BLaER1 treated with 17β-estradiol and CSF1 and Interleukin-3, amounts not matched to agents 10 nM and 100 nM (cell line): Measurements from ENCODE around the gene REL.
"Not testable (repeated sequence)": the region's sequence is repeated elsewhere in the genome, so short reads cannot be mapped to it uniquely, and the experiment has no call there.

Experiments used
- H3K27ac ChIP-seq, 11 experiments: shearing (Covaris generic); formaldehyde crosslinking; 2 replicates each; pipeline ENCODE4 v1.8.1; 2022
- H3K27me3 ChIP-seq, 11 experiments: shearing (Covaris generic); formaldehyde crosslinking; 2 replicates each; pipeline ENCODE4 v1.8.1; 2022
- H3K36me3 ChIP-seq, 11 experiments: shearing (Covaris generic); formaldehyde crosslinking; 2 replicates each; pipeline ENCODE4 v1.8.1; 2022
- H3K4me1 ChIP-seq, 10 experiments: shearing (Covaris generic); formaldehyde crosslinking; 2 replicates each; pipeline ENCODE4 v1.8.1; 2022
- H3K4me2 ChIP-seq, 11 experiments: shearing (Covaris generic); formaldehyde crosslinking; 2 replicates each; pipeline ENCODE4 v1.8.1; 2022
- H3K4me3 ChIP-seq, 10 experiments: shearing (Covaris generic); formaldehyde crosslinking; 2 replicates each; pipeline ENCODE4 v1.8.1; 2022
- H3K9ac ChIP-seq, 11 experiments: shearing (Covaris generic); formaldehyde crosslinking; 2 replicates each; pipeline ENCODE4 v1.8.1; 2022
- H3K9me3 ChIP-seq, 11 experiments: shearing (Covaris generic); formaldehyde crosslinking; replicated peaks in 1 of 11; 2 replicates each; pipeline ENCODE4 v1.8.1; 2022
- H4K20me1 ChIP-seq, 11 experiments: shearing (Covaris generic); formaldehyde crosslinking; 2 replicates each; pipeline ENCODE4 v1.8.1; 2022
- Cebpa-rat ChIP-seq, 11 experiments: shearing (Covaris generic); IDR thresholded peaks; 2 replicates each; pipeline ENCODE4 v1.8.1; 2022

The REL gene

GRCh38 chr2:60861736-60862135 lies 19.6 kb upstream of the REL start:
- Histone ChIP-seq H3K9me3 (peaks cover 21 to 45% (median 35%) of the 10 kb centered on the region in 11 experiments), H3K4me2 (peak overlapping the region in 5 of 11 experiments; percentile 40 to 76 (median 71); a peak in 10 of 22 replicates), H3K9ac (no peak overlapping the region), H3K27ac (peak overlapping the region in 3 of 11 experiments; percentile 10 to 46 (median 39); a peak in 2 of 22 replicates), H3K4me1 (peaks cover 0 to 42% (median 9%) of the 10 kb centered on the region in 10 experiments; a peak in 11 of 20 replicates), H3K27me3 (no peaks in the 10 kb centered on the region), H3K36me3 (peaks cover 0 to 16% (median 0%) of the 10 kb centered on the region in 11 experiments; a peak in 6 of 22 replicates), H4K20me1 (no peaks in the 10 kb centered on the region), H3K4me3 (no peak overlapping the region; a peak in 1 of 20 replicates)
- no peak for TF ChIP-seq Cebpa-rat (IDR thresholded peaks at IDR 0.05)

- peaks cover 6 to 47% (median 18%) of the 10 kb centered on the region in 10 experiments for H3K4me1 ChIP-seq
- peaks cover 30 to 53% (median 44%) of the 10 kb centered on the region in 11 experiments for H3K9me3 ChIP-seq
- H3K4me2 ChIP-seq: peak overlapping the region in 5 of 11 experiments; percentile 23 to 76 (median 71); a peak in 9 of 22 replicates
- no peaks in the 10 kb centered on the region for H4K20me1 ChIP-seq
- H3K27ac ChIP-seq: peak overlapping the region in 4 of 11 experiments; percentile 10 to 46 (median 29); a peak in 3 of 22 replicates
- H3K4me3 ChIP-seq: no peak overlapping the region
- no peak overlapping the region for H3K9ac ChIP-seq
- H3K27me3 ChIP-seq: no peaks in the 10 kb centered on the region
- peaks cover 0 to 16% (median 0%) of the 10 kb centered on the region in 11 experiments; a peak in 8 of 22 replicates for H3K36me3 ChIP-seq
- TF ChIP-seq Cebpa-rat (IDR thresholded peaks at IDR 0.05): no peak
Observed at GRCh38 chr2:60862642-60863041, 18.7 kb upstream of the REL start.

GRCh38 chr2:60865361-60865760 lies 16.0 kb upstream of the REL start:
- not testable (repeated sequence) for H4K20me1 ChIP-seq, H3K27me3 ChIP-seq, H3K27ac ChIP-seq, H3K9ac ChIP-seq, H3K4me2 ChIP-seq
- Histone ChIP-seq H3K4me1 (peaks cover 11 to 56% (median 30%) of the 10 kb centered on the region in 10 experiments), H3K9me3 (peaks cover 36 to 74% (median 53%) of the 10 kb centered on the region in 11 experiments), H3K36me3 (peaks cover 0 to 16% (median 0%) of the 10 kb centered on the region in 11 experiments; a peak in 8 of 22 replicates), H3K4me3 (peak overlapping the region in 1 of 10 experiments; percentile 29; a peak in 2 of 20 replicates)

- Histone ChIP-seq H3K4me3 (peak overlapping the region in 9 of 10 experiments; percentile 20 to 60 (median 37); a peak in 14 of 20 replicates), H3K9ac (peak overlapping the region in 7 of 11 experiments; percentile 19 to 74 (median 55); a peak in 11 of 22 replicates), H3K27ac (peak overlapping the region in 10 of 11 experiments; percentile 63 to 91 (median 84); a peak in 20 of 22 replicates), H3K4me2 (peak overlapping the region; percentile 48 to 90 (median 70)), H3K9me3 (peaks cover 36 to 64% (median 44%) of the 10 kb centered on the region in 11 experiments), H3K27me3 (no peaks in the 10 kb centered on the region), H3K4me1 (peaks cover 11 to 46% (median 26%) of the 10 kb centered on the region in 10 experiments), H3K36me3 (peaks cover 0 to 16% (median 0%) of the 10 kb centered on the region in 11 experiments; a peak in 8 of 22 replicates), H4K20me1 (no peaks in the 10 kb centered on the region)
- TF ChIP-seq Cebpa-rat (IDR thresholded peaks at IDR 0.05): no peak
Observed at GRCh38 chr2:60867007-60867406, 14.4 kb upstream of the REL start.

GRCh38 chr2:60867848-60868247 lies 13.5 kb upstream of the REL start:
- peak overlapping the region in 7 of 11 experiments; percentile 35 to 74 (median 55); a peak in 12 of 22 replicates for H3K9ac ChIP-seq
- H3K36me3 ChIP-seq: peaks cover 0 to 16% (median 0%) of the 10 kb centered on the region in 11 experiments; a peak in 8 of 22 replicates
- peak overlapping the region in 8 of 10 experiments; percentile 1 to 47 (median 32); a peak in 8 of 20 replicates for H3K4me3 ChIP-seq
- peak overlapping the region; percentile 48 to 90 (median 70) for H3K4me2 ChIP-seq
- no peaks in the 10 kb centered on the region for H3K27me3 ChIP-seq
- H3K27ac ChIP-seq: peak overlapping the region; percentile 57 to 91 (median 83); a peak in 21 of 22 replicates
- peak in 7 of 11 experiments; percentile 8 to 84 (median 71); a peak in 11 of 22 replicates for TF ChIP-seq Cebpa-rat (IDR thresholded peaks at IDR 0.05)
- no peaks in the 10 kb centered on the region for H4K20me1 ChIP-seq
- H3K9me3 ChIP-seq: peaks cover 36 to 60% (median 42%) of the 10 kb centered on the region in 11 experiments
- H3K4me1 ChIP-seq: peaks cover 11 to 37% (median 22%) of the 10 kb centered on the region in 10 experiments

- H3K4me2 ChIP-seq: peak overlapping the region; percentile 48 to 90 (median 70); a peak in 19 of 22 replicates
- peak overlapping the region; percentile 46 to 91 (median 83); a peak in 20 of 22 replicates for H3K27ac ChIP-seq
- H3K9me3 ChIP-seq: peaks cover 36 to 59% (median 41%) of the 10 kb centered on the region in 11 experiments
- no peaks in the 10 kb centered on the region for H4K20me1 ChIP-seq
- no peak for TF ChIP-seq Cebpa-rat (IDR thresholded peaks at IDR 0.05)
- peak overlapping the region in 6 of 11 experiments; percentile 12 to 74 (median 52); a peak in 9 of 22 replicates for H3K9ac ChIP-seq
- peak overlapping the region in 5 of 10 experiments; percentile 3 to 45 (median 30); a peak in 4 of 20 replicates for H3K4me3 ChIP-seq
- H3K27me3 ChIP-seq: no peaks in the 10 kb centered on the region
- H3K36me3 ChIP-seq: peaks cover 0 to 16% (median 0%) of the 10 kb centered on the region in 11 experiments; a peak in 8 of 22 replicates
- peaks cover 11 to 29% (median 22%) of the 10 kb centered on the region in 10 experiments for H3K4me1 ChIP-seq
Observed at GRCh38 chr2:60868589-60869273, 12.6 kb upstream of the REL start.

GRCh38 chr2:60872510-60872928 lies 8.9 kb upstream of the REL start:
- no peak overlapping the region for H3K4me2 ChIP-seq
- no peak overlapping the region for H3K4me3 ChIP-seq
- H3K36me3 ChIP-seq: 0 out of 22 replicates have a peak, but pooled peaks cover 0 to under 1% (median 0%) of the 10 kb centered on the region in 11 experiments
- H3K9ac ChIP-seq: no peak overlapping the region
- H3K9me3 ChIP-seq: peaks cover 2 to 21% (median 12%) of the 10 kb centered on the region in 11 experiments; a peak in 19 of 22 replicates
- H3K27me3 ChIP-seq: no peaks in the 10 kb centered on the region
- H3K4me1 ChIP-seq: peaks cover 6 to 16% (median 12%) of the 10 kb centered on the region in 10 experiments
- no peak for TF ChIP-seq Cebpa-rat (IDR thresholded peaks at IDR 0.05)
- H3K27ac ChIP-seq: no peak overlapping the region
- no peaks in the 10 kb centered on the region for H4K20me1 ChIP-seq

- H4K20me1 ChIP-seq: no peaks in the 10 kb centered on the region
- TF ChIP-seq Cebpa-rat (IDR thresholded peaks at IDR 0.05): no peak
- no peaks in the 10 kb centered on the region for H3K27me3 ChIP-seq
- H3K9me3 ChIP-seq: peaks cover 2 to 17% (median 7%) of the 10 kb centered on the region in 11 experiments; a peak in 19 of 22 replicates
- no peaks in the 10 kb centered on the region for H3K36me3 ChIP-seq
- peaks cover 0 to 9% (median 6%) of the 10 kb centered on the region in 10 experiments; a peak in 16 of 20 replicates for H3K4me1 ChIP-seq
- no peak overlapping the region for H3K4me2 ChIP-seq
- H3K4me3 ChIP-seq: no peak overlapping the region
- H3K9ac ChIP-seq: no peak overlapping the region
- H3K27ac ChIP-seq: no peak overlapping the region
Observed at GRCh38 chr2:60873381-60873780, 8.0 kb upstream of the REL start.

- no peaks in the 10 kb centered on the region for H3K27me3 ChIP-seq
- no peak for TF ChIP-seq Cebpa-rat (IDR thresholded peaks at IDR 0.05)
- no peaks in the 10 kb centered on the region for H4K20me1 ChIP-seq
- no peaks in the 10 kb centered on the region for H3K9me3 ChIP-seq
- H3K36me3 ChIP-seq: no peaks in the 10 kb centered on the region
- no peak overlapping the region for H3K4me3 ChIP-seq
- H3K27ac ChIP-seq: no peak overlapping the region
- no peak overlapping the region for H3K4me2 ChIP-seq
- H3K4me1 ChIP-seq: peaks cover 0 to 12% (median 7%) of the 10 kb centered on the region in 10 experiments; a peak in 18 of 20 replicates
- H3K9ac ChIP-seq: no peak overlapping the region
Observed at GRCh38 chr2:60875520-60875919, 5.9 kb upstream of the REL start.
